ENCODE data around the gene WIPF3.
"Not testable (repeated sequence)": the region's sequence is repeated elsewhere in the genome, so short reads cannot be mapped to it uniquely, and the experiment has no call there.

The WIPF3 gene

DNA sequence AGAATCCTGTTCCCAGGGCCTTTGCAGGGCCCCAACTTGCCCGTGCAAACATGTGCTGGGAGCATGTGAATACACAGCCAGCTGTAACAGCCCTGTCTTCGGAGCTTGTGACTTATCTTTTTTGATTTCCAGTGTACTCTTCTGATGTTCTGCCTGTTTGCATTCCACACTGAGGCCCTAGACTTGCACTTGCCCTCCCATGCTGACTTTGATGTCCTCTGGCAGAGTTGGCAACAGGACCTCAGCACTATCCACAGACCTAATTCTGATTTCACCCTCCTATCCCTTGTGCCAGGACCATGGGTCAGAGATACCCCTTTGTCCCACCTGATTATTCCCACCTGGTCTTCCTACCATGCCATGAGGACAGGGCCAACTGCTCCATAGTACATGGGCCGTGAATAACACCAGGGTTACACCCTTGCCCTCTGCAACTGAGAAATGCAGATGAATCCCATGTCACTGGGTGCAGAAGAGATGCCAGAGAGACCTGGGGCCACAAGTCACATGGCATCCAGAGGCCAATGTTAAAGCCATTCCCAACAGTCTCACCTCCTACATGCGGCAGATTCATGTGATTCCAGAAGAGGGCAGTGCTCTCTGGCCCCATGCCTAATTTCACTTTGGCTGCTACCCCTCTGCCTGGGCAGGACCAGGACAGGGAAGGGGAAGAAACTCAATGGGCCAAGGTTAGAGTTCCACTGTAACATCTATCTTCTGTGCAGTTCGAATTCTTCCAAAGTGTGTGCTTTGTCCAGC lies 140.3 kb downstream of the WIPF3 start:
- no peaks in the 10 kb centered on the region for H3K9me3 Mint-ChIP-seq
- H3K27me3 Mint-ChIP-seq: peaks cover 2% of the 10 kb centered on the region
- no peaks in the 10 kb centered on the region for H3K4me1 Mint-ChIP-seq (ENCODE audit: low read depth)
- no peak overlapping the region for H3K4me3 Mint-ChIP-seq
- no peak for DNase-seq
- H3K36me3 Mint-ChIP-seq (ENCODE audit: low read depth): no peaks in the 10 kb centered on the region
- no peak overlapping the region for H3K27ac Mint-ChIP-seq

DNA sequence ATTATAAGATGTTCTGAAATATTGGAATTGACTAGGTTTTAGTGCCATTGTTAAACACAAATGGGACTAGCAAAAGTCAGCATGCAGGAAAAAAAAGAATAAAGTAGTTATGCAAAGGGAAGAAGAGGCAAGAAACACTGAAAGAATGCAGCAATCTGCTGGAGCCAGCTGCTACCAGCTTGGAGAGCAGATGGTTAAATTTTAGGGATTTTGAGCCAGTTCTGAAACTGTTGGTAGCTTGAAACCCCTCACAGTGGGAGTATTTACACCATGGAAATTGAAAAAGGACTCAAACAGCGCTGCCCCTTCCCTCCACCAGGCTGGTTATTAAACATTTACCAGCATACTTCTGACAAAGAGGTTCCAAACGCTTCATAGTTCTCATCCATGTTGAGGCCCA lies 142.3 kb downstream of the WIPF3 start:
- no peak for DNase-seq
- no peaks in the 10 kb centered on the region for H3K9me3 Mint-ChIP-seq
- no peak overlapping the region for H3K27ac Mint-ChIP-seq
- H3K4me1 Mint-ChIP-seq (ENCODE audit: low read depth): no peaks in the 10 kb centered on the region
- no peak overlapping the region for H3K4me3 Mint-ChIP-seq
- H3K36me3 Mint-ChIP-seq (ENCODE audit: low read depth): no peaks in the 10 kb centered on the region
- H3K27me3 Mint-ChIP-seq: peaks cover 2% of the 10 kb centered on the region

DNA sequence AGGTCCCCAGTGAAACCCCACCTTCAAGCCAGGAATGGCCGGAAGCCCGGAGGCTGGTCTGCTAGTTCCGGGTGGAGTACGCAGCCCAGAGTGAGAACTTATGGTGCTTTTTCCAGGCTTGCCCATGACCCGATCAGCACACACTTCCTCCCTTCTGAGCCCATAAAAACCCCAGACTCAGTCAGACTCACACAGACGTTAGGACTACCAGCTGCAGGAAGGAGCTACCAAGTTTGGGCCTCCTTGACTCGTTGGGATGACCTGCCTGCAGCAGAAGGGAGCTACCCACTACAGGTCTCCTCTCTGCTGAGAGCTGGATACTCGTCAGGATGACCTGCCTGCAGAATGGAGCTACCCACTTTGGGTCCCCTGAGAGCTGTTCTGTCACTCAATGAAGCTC lies 144.2 kb downstream of the WIPF3 start:
- Mint-ChIP-seq H3K27me3 (peaks cover 2% of the 10 kb centered on the region), H3K27ac (no peak overlapping the region), H3K36me3 (ENCODE audit: low read depth) (no peaks in the 10 kb centered on the region), H3K4me1 (ENCODE audit: low read depth) (peaks cover 1% of the 10 kb centered on the region), H3K9me3 (no peaks in the 10 kb centered on the region), H3K4me3 (no peak overlapping the region)
- no peak for DNase-seq

DNA sequence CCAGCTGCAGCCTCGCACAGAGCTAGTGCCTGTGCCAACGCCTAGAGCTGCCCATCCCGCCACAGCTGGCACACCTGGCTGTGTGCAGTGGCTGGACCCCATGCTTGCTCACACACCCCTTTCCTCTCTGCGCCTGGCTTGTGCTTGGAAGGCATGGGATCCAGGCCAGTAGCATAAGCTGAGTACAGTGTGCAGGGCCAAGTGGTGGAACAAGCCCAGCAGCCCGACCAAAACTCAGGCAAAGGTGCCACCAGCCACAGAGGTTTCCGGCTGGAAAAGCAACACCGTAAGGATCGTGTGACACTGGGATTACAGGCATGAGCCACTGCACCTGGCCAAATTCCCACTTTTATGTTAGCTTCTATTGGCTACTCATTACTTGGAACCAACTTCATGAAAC lies 144.9 kb downstream of the WIPF3 start:
- DNase-seq: no peak
- Mint-ChIP-seq H3K27ac (no peak overlapping the region), H3K36me3 (ENCODE audit: low read depth) (no peaks in the 10 kb centered on the region)

DNA sequence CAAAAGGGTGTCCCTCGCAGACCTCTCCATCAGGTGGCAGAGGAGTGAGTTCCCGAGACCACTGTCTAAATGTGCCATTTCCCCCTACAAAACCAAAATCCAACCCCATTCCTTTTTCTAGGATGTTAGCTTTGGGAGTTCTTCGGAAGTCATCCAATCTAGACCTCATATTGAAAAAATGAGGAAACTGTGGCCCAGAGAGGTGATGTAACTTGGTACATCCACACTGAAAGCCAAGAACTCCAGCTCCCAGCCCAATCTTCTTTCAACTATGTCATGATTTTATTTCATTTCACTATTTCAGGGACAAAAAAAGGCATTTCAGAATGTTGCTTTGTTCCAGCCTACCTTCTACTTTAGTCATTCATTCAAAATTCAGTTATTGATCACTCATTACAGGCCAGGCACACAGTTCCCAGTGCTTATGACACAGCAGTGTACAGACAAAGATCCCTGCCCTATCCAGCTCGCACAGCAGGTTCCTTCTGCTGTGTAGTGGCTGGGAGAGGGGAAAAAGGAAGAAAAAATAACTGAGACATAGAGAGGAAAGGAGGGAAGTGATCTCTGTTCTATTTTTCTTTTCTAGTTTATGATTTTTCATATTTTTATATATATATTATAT lies 147.5 kb downstream of the WIPF3 start:
- Mint-ChIP-seq H3K36me3 (ENCODE audit: low read depth) (no peaks in the 10 kb centered on the region), H3K27me3 (peaks cover 2% of the 10 kb centered on the region), H3K9me3 (no peaks in the 10 kb centered on the region), H3K4me3 (no peak overlapping the region), H3K4me1 (ENCODE audit: low read depth) (peaks cover 15% of the 10 kb centered on the region), H3K27ac (no peak overlapping the region)
- no peak for DNase-seq

More for the DNA sequence above, 144.9 kb downstream of the WIPF3 start:
- Mint-ChIP-seq H3K27me3 (peaks cover 2% of the 10 kb centered on the region), H3K9me3 (no peaks in the 10 kb centered on the region), H3K4me1 (ENCODE audit: low read depth) (peaks cover 8% of the 10 kb centered on the region), H3K4me3 (no peak overlapping the region)

DNA sequence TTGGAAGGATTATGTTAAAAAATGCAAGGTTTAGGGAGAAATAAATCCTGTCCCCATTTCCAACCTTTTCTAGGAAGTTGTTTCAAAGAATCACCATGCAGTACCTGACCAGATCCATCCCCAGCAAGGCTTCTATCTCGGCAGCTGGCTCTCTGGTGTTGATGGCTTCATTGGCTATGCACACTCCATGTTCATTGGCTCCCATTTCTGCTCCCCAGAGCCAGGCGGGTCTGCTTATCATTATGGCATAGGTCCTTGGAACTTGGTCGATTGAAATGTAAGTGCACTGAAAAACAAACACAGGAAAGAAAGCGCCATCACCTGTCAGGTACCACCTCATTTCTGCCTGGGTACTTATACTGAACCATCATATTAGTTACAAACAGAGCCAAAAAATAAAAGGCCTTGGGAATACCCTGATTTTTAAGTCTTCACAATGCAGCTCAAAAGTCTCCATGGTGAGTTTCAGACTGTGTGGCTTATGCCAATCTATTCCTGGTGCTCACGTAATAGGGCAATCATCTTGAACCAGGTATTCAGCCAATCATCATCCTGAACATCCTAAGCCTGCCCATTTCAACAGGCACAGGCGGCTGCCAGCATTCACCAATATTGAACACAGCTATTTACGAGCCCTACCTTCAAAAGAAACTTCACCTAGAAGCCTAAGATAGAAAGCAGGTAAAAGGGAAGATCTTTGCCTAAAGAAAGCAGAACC lies 148.9 kb downstream of the WIPF3 start:
- Mint-ChIP-seq H3K27me3 (peaks cover 2% of the 10 kb centered on the region), H3K4me1 (ENCODE audit: low read depth) (peaks cover 15% of the 10 kb centered on the region), H3K36me3 (ENCODE audit: low read depth) (no peaks in the 10 kb centered on the region), H3K4me3 (no peak overlapping the region), H3K27ac (no peak overlapping the region), H3K9me3 (no peaks in the 10 kb centered on the region)
- no peak for DNase-seq

DNA sequence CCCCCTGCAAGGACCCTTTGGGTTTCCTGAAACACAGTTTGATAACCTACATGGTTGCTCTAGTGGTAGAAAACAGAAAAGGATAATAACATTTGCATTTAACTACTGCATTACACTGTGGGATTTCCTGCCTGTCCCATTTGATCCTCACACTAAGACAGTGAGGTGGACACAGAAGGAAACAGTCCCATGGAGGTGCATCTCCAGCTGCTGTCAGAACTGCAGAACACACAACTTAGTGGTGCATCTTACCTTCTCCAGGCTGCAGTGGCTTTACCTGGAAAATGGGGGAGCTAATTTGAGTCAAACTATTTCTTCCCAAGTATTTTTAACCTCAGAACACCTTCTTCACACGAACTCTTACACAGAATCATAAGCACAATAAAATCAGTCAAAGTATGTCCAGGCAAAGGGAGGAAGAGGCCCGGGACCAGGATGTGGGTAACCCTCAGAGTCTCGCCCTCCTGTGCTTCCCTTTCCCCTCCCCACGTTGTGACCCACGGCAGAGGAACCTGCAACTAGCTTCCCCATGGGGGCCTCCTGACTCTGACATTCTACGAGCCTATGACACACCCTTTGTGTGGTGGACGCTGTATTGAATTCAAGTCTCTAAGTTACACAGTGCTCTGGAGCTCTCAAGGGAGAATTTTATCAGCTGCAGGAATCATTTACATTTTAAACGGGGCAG lies 149.6 kb downstream of the WIPF3 start:
- Mint-ChIP-seq H3K36me3 (ENCODE audit: low read depth) (no peaks in the 10 kb centered on the region), H3K27me3 (peaks cover 2% of the 10 kb centered on the region), H3K27ac (peak overlapping the region; percentile 10), H3K4me1 (ENCODE audit: low read depth) (peaks cover 15% of the 10 kb centered on the region), H3K9me3 (no peaks in the 10 kb centered on the region), H3K4me3 (no peak overlapping the region)
- no peak for DNase-seq

DNA sequence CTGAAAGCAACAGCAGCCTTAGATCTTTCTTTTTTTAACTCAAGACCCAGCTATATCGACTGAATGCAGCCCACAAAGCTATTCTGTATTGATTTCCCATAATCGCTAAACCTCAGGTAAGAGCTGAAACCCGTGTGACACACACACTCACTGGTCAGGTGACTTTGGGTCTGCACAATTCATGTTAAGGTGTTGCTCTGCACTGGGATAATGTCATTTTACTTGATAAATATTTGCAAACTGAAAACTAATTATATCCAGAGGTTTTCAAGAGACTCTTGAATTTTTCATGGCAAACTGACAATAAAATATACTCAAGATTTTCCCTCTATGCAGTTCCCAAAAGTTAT lies 150.2 kb downstream of the WIPF3 start:
- Mint-ChIP-seq H3K9me3 (no peaks in the 10 kb centered on the region), H3K27ac (peak overlapping the region; percentile 10), H3K4me3 (no peak overlapping the region), H3K27me3 (no peaks in the 10 kb centered on the region), H3K36me3 (ENCODE audit: low read depth) (no peaks in the 10 kb centered on the region), H3K4me1 (ENCODE audit: low read depth) (peaks cover 15% of the 10 kb centered on the region)
- no peak for DNase-seq

DNA sequence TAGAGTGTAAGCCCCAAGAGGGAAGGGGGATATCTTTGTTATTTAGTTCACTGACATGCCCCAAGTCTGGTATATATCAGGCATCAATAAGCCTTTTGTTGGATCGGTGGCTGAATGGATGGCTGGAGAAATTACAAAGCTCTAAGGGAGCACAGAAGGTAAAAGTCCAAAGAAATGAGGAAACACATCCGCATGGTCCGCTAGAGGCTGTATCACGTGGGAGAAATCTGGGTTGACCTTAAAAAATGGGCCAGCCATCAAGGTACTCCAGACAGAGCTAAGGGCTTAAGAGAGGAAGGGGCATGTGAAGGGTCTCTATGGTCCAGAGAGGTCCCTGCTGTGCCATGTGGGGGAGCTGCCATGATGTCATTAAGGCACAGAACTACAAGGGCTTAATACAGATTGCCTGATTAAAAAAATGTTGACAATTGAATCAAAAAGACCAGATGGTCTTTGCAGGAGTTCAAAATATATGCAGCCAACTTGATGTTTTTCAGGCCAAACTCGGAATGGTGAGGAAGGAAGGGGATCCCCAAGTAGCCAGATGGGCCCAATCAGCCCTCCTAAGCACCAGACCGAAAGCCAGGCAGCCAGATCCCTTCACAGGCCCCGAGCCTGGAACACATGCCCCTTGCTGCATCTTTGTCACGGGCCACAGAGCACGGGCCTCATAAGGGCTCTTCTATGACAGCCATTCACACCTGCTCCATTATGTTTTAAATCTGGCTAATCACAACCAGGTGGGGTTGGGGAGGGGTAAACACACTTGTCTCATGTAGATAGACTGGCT lies 151.4 kb downstream of the WIPF3 start:
- H3K27me3 Mint-ChIP-seq: no peaks in the 10 kb centered on the region
- H3K27ac Mint-ChIP-seq: no peak overlapping the region
- H3K36me3 Mint-ChIP-seq (ENCODE audit: low read depth): no peaks in the 10 kb centered on the region
- H3K9me3 Mint-ChIP-seq: no peaks in the 10 kb centered on the region
- no peak for DNase-seq
- peaks cover 15% of the 10 kb centered on the region for H3K4me1 Mint-ChIP-seq (ENCODE audit: low read depth)
- H3K4me3 Mint-ChIP-seq: no peak overlapping the region

DNA sequence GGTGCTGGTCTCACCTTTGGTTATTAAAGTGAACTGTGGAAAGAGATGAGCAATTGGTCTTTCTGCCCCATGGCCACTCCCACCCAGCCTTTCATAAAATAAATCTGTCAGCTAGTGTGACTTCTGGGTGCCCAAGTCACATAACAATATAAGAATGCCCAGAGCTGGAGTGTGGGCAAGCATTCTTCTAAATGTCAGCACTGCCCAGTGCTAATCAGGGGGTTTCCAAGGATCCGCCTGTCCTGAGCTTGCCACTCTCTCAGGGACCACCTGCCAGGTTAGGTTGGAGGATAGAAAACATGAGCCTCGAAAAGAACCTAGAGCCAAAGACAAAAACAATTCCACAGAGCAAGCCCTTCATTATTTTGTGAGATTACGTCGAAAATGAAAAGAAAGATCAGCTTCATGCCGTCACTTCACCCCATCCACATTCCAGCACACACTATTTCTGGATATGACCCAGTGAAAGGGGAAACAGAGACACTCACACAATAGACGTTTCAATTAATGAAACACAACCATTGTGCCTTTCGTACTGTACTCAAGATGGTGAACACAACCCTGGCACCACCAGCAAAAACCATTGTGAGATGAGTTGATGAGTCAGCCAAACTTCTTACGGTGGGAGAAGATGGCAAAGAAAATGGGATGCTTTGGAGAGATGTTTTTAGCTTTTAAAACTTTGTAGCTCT lies 152.5 kb downstream of the WIPF3 start:
- DNase-seq: no peak
- Mint-ChIP-seq H3K4me3 (no peak overlapping the region), H3K4me1 (ENCODE audit: low read depth) (peaks cover 15% of the 10 kb centered on the region), H3K27ac (no peak overlapping the region), H3K27me3 (no peaks in the 10 kb centered on the region), H3K9me3 (no peaks in the 10 kb centered on the region), H3K36me3 (ENCODE audit: low read depth) (no peaks in the 10 kb centered on the region)

DNA sequence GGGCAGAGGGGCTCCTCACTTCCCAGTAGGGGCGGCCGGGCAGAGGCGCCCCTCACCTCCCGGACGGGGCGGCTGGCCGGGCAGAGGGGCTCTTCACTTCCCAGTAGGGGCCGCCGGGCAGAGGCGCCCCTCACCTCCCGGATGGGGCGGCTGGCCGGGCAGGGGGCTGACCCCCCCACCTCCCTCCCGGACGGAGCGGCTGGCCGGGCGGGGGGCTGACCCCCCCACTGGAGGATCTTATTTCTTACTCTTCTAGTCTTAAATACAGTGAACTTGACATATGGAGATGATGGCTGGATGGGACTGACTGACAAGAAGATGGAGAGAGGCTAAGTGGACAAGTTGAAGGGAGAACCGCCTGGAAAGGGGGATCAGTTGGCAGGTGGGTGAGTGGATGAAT lies 155.3 kb downstream of the WIPF3 start:
- not testable (repeated sequence) for H3K4me3 Mint-ChIP-seq; H3K27ac Mint-ChIP-seq; H3K9me3 Mint-ChIP-seq; H3K36me3 Mint-ChIP-seq (ENCODE audit: low read depth); DNase-seq; H3K4me1 Mint-ChIP-seq (ENCODE audit: low read depth); H3K27me3 Mint-ChIP-seq

DNA sequence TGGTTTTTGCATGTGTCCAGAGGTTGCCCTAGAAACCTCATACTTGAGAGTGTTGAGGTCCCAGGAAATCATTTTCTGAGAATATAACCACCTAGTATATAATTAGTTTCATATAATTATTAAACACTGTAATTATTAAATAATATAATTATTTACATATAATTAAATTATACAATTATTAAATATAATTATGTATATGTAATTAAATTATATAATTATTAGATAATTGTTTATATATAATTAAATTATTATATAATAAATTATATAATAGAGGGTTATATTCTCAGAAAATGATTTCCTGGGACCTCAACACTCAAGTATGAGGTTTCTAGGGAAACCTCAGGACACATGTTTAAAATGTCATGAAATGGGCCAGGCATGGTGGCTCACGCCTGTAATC lies 155.7 kb downstream of the WIPF3 start:
- H3K36me3 Mint-ChIP-seq (ENCODE audit: low read depth): no peaks in the 10 kb centered on the region
- no peaks in the 10 kb centered on the region for H3K27me3 Mint-ChIP-seq
- no peak for DNase-seq
- no peak overlapping the region for H3K27ac Mint-ChIP-seq
- H3K9me3 Mint-ChIP-seq: no peaks in the 10 kb centered on the region
- H3K4me1 Mint-ChIP-seq (ENCODE audit: low read depth): peaks cover under 1% of the 10 kb centered on the region
- no peak overlapping the region for H3K4me3 Mint-ChIP-seq

DNA sequence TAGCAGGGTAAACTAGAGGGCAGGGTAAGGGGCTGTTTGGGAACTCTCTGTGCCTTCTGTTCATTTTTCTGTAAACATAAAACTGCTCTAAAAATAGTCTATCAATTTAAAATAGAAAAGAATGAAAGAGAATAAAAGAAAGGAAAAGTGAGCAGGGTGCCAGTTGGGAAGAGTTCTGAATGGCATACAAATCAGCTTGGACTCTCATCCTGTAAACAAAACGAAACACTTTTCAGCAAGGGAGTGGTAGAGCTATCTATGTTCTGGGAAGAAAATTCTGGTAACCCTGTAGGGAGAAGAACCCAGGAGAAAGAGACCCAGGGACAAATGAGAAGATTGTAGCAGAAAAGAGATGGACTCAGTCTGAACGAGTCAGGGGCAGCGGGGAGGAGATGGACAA lies 158.7 kb downstream of the WIPF3 start:
- Mint-ChIP-seq H3K4me1 (ENCODE audit: low read depth) (peaks cover 10% of the 10 kb centered on the region), H3K36me3 (ENCODE audit: low read depth) (no peaks in the 10 kb centered on the region), H3K4me3 (no peak overlapping the region), H3K27ac (no peak overlapping the region), H3K27me3 (peaks cover 6% of the 10 kb centered on the region), H3K9me3 (no peaks in the 10 kb centered on the region)
- DNase-seq: no peak
